Stimulated activated CD8-positive, alpha-beta memory T cell treated with anti-CD3 and anti-CD28 coated beads, Interleukin-12 subunit alpha, Interleukin-12 subunit beta, amount 100 ng/mL, for 4 hours (primary cell): ENCODE data around the gene NRG3.
"Not testable (repeated sequence)": the region's sequence is repeated elsewhere in the genome, so short reads cannot be mapped to it uniquely, and the experiment has no call there.

Experiments used
- DNase-seq: peaks from one replicate; pipeline ENCODE4 v3.0.0-alpha.2; 2020; ENCODE audit warnings: low read depth

The NRG3 gene

GRCh38 chr10:81961451-81962184 is 86.6 kb downstream of the NRG3 start:
- DNase-seq, result no peak

DNA sequence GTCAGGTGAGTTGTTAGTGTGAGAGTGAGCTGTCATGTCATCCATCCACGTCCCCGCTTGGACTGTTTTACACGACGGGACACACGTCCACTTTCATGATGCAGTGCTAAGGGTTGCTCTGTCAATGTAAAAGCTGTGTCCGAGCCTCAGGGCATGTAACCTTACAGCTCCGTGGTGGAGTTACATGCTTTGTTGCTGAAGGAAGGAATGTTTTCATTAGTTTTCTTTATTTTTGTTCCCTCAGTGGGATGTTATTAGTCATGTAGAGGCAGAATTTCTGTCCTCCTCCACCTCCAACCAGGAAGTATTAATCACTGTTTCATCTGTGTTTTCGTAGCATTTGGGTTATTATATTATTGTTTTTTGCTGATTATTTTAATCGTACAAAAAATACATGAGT is 88.6 kb downstream of the NRG3 start:
- DNase-seq, result no peak

GRCh38 chr10:81967716-81968115 is 92.7 kb downstream of the NRG3 start:
- no peak for DNase-seq

- no peak for DNase-seq
These were observed 94.1 kb downstream of the NRG3 start for GRCh38 chr10:81969136-81969535.

GRCh38 chr10:81978238-81978637 is 103.2 kb downstream of the NRG3 start:
- DNase-seq, result no peak

GRCh38 chr10:81981724-81982123 is 106.7 kb downstream of the NRG3 start:
- no peak for DNase-seq

GRCh38 chr10:81984428-81984827 is 109.4 kb downstream of the NRG3 start:
- DNase-seq, result no peak

- no peak for DNase-seq
These were observed 120.3 kb downstream of the NRG3 start for GRCh38 chr10:81995254-81995653.

DNA sequence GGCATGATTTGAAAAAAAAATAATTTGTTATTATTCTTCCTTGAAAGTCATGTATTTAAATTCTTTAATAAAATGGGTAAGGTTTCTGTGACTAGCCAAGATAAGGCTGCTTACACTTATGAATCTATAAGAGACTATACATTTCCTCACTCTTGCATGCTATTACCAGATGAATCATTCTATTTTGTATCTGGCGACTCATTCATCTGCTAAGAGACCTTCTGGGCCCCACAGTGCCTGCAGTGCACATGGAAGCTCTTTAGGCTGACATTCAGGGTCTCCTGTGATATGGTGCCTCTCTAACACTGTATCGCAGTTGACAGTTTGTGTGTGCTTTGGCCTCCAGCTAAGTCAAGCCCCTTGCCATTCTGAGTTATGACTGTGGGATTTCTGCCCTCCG is 121.9 kb downstream of the NRG3 start:
- DNase-seq, result no peak

- DNase-seq, result no peak
These were observed 146.0 kb downstream of the NRG3 start for GRCh38 chr10:82020999-82021398.

DNA sequence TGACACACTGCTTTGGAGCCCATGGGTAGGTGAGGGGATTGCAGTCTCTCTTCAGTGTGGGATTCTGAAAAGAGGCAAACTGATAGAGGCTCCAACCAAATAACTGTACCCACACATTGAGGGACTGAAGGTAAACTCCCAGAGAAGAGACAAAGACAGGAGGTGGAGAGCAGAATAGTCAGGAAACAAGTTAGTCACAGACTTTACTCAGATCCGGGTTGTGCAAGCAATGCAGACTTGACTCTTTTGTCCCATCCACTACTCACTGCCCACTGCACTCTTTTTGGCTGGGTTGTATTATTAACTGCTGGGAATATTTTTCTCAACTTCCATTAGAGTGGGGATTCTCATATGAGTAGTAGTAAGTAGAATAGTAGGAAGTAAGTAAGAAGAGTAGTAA is 152.7 kb downstream of the NRG3 start:
- no peak for DNase-seq

GRCh38 chr10:82037076-82037475 is 162.1 kb downstream of the NRG3 start:
- DNase-seq, result no peak

- DNase-seq, result no peak
These were observed 163.6 kb downstream of the NRG3 start for GRCh38 chr10:82038587-82038986.

GRCh38 chr10:82040336-82040735 is 165.3 kb downstream of the NRG3 start:
- no peak for DNase-seq

- no peak for DNase-seq
These were observed 166.0 kb downstream of the NRG3 start for GRCh38 chr10:82041018-82041417.

GRCh38 chr10:82056391-82056790 is 181.4 kb downstream of the NRG3 start:
- no peak for DNase-seq

GRCh38 chr10:82067192-82067591 is 192.2 kb downstream of the NRG3 start:
- not testable (repeated sequence) for DNase-seq

- no peak for DNase-seq
These were observed 193.5 kb downstream of the NRG3 start for GRCh38 chr10:82068501-82068900.

GRCh38 chr10:82071231-82071630 is 196.2 kb downstream of the NRG3 start:
- no peak for DNase-seq

GRCh38 chr10:82072124-82072523 is 197.1 kb downstream of the NRG3 start:
- no peak for DNase-seq

DNA sequence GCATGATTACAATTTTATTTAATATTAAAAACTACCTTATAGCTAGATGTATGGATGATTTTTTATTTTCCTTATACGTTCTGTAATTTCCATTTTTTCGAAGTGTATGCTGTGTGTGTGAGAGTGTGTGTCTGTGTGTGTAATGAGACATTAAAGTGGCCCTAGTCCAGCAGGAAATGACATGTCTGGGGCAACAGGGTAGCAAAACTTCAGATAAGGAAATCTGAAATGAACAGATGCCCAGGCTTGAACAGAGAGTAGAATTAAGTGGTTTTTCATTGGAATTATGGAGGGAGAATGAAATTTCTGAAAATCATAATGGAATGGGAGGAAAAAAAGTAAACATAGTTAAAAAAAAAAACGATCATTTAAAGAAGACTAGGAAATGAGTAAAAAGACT is 200.6 kb downstream of the NRG3 start:
- DNase-seq, result no peak

DNA sequence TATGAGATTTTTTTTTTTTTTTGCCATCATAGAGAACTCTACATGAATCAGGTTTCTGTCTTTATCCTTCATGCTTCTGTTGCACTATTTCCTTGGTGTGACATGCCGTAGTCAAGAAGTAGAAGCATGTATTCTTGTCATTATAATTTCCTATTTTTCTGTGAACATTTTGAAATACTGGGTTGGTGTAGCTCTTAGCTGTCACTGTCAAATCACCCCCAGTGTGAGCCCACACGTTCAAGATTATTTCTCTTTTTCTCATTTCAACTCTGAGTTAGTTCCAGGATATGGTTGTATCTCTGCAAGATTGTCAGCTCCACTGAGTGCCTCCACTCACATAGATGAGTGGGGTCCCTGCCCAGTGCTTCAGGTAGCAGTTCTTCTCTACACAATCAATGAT is 209.5 kb downstream of the NRG3 start:
- no peak for DNase-seq

GRCh38 chr10:82084904-82085303 is 209.9 kb downstream of the NRG3 start:
- DNase-seq, result no peak

DNA sequence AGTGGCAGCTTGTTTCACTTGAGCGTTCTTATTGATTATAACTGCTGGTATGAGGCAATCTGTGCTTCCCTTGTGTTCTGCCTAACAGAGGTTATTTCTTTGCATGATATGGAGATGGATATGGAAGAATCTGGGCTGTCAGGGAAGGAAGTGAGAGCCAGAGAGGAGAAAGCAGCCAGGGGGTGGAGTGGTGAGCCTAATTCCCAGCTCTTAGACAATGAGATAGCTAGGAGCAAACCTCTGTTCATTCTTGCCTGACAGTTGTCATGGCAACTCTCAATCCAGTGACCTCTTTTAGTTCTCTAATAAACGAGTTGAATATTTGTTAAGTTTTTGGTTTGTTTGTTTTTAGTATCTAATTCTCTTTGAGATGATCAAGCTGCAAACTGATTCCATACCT is 214.3 kb downstream of the NRG3 start:
- DNase-seq, result no peak
